OCI-LY3 (cell line): Measurements from ENCODE around the gene KIAA1671.

Experiments used
- H2AFZ ChIP-seq: fragments of 200-600, 300-600 bp; shearing (Covaris generic); 2 replicates; pipeline ENCODE4 v1.6.0; 2014; ENCODE audit warnings: antibody characterized with exemption, low read depth, low read length
- H3K27ac ChIP-seq: fragments of 200-600, 300-600 bp; sonication (generic); 2 replicates; pipeline ENCODE4 v1.5.1; 2014; ENCODE audit warnings: mild to moderate bottlenecking, low read length, moderate library complexity, mixed read lengths
- H3K27me3 ChIP-seq: fragments of 200-600, 300-600 bp; sonication (generic); 2 replicates; pipeline ENCODE4 v1.6.1; 2014; ENCODE audit warnings: low read depth, low read length, mixed read lengths
- H3K36me3 ChIP-seq: fragments of 200-600, 300-600 bp; sonication (generic); replicated peaks from 2 replicates; pipeline ENCODE3; 2014; ENCODE audit warnings: low read depth, low read length, mixed read lengths
- H3K4me1 ChIP-seq: fragments of 300-600, 200-600 bp; sonication (generic); 2 replicates; pipeline ENCODE4 v1.6.1; 2014; ENCODE audit warnings: low read length, mixed read lengths
- H3K4me2 ChIP-seq: fragments of 200-600, 300-600 bp; sonication (generic); 2 replicates; pipeline ENCODE4 v1.6.1; 2014; ENCODE audit warnings: low read length, mixed read lengths
- H3K4me3 ChIP-seq: fragments of 300-600, 200-600 bp; sonication (generic); 2 replicates; pipeline ENCODE4 v1.5.1; 2014; ENCODE audit warnings: antibody characterized with exemption, mild to moderate bottlenecking, low read length, moderate library complexity
- H3K79me2 ChIP-seq: fragments of 300-600, 200-600 bp; shearing (Covaris generic); 2 replicates; pipeline ENCODE4 v1.6.1; 2014; ENCODE audit warnings: mild to moderate bottlenecking, low read length, mixed read lengths
- H3K9ac ChIP-seq: fragments of 300-600, 200-600 bp; shearing (Covaris generic); 2 replicates; pipeline ENCODE4 v1.6.0; 2014; ENCODE audit warnings: mild to moderate bottlenecking, low read length, moderate library complexity
- H3K9me3 ChIP-seq: fragments of 200-600, 300-600 bp; shearing (Covaris generic); 2 replicates; pipeline ENCODE4 v1.6.1; 2014; ENCODE audit warnings: low read length, mixed read lengths; ENCODE audit not compliant: insufficient read depth
- H4K20me1 ChIP-seq: fragments of 200-600, 300-600 bp; sonication (generic); 2 replicates; pipeline ENCODE4 v1.6.1; 2016; ENCODE audit warnings: low read length, mixed read lengths; ENCODE audit not compliant: insufficient read depth
- CTCF ChIP-seq: fragments of 200-600, 300-600 bp; sonication (generic); IDR thresholded peaks from 2 replicates; pipeline ENCODE4 v1.5.1; 2014; ENCODE audit warnings: antibody characterized with exemption, low read length, low read depth
- EZH2phosphoT487 ChIP-seq: fragments of 200-600 bp; shearing (Covaris generic); IDR thresholded peaks from 2 replicates; pipeline ENCODE4 v1.6.1; 2018; ENCODE audit warnings: antibody characterized with exemption, mixed run types, low read depth

KIAA1671 gene

GRCh38 chr22:24965822-24966626 lies 13.5 kb downstream of the KIAA1671 start:
- H3K4me2 ChIP-seq = no peak overlapping the region
- no peaks in the 10 kb centered on the region for H3K79me2 ChIP-seq
- H3K9me3 ChIP-seq = no peaks in the 10 kb centered on the region
- H3K9ac ChIP-seq = no peak overlapping the region
- H3K27me3 ChIP-seq = 0 out of 2 replicates have a peak, but pooled peaks cover 6% of the 10 kb centered on the region
- H3K4me1 ChIP-seq = no peaks in the 10 kb centered on the region
- TF ChIP-seq EZH2phosphoT487 (no peak), CTCF (no peak)
- H3K36me3 ChIP-seq = no peaks in the 10 kb centered on the region
- no peak overlapping the region for H3K4me3 ChIP-seq
- no peaks in the 10 kb centered on the region for H4K20me1 ChIP-seq
- H2AFZ ChIP-seq = no peak overlapping the region
- no peak overlapping the region for H3K27ac ChIP-seq

- TF ChIP-seq CTCF (no peak), EZH2phosphoT487 (no peak)
- no peaks in the 10 kb centered on the region for H3K79me2 ChIP-seq
- peaks cover 10% of the 10 kb centered on the region; the same call in 1 of the 2 replicates for H3K27me3 ChIP-seq
- H4K20me1 ChIP-seq = no peaks in the 10 kb centered on the region
- H3K36me3 ChIP-seq = no peaks in the 10 kb centered on the region
- H3K4me1 ChIP-seq = no peaks in the 10 kb centered on the region
- no peak overlapping the region for H3K4me3 ChIP-seq
- H3K9ac ChIP-seq = no peak overlapping the region
- H2AFZ ChIP-seq = no peak overlapping the region
- H3K9me3 ChIP-seq = no peaks in the 10 kb centered on the region
- H3K27ac ChIP-seq = no peak overlapping the region
- H3K4me2 ChIP-seq = no peak overlapping the region
Observed at GRCh38 chr22:24968066-24968561, 15.6 kb downstream of the KIAA1671 start.

GRCh38 chr22:24969560-24970301 lies 17.2 kb downstream of the KIAA1671 start:
- Histone ChIP-seq H2AFZ (no peak overlapping the region), H3K9ac (no peak overlapping the region), H3K79me2 (no peaks in the 10 kb centered on the region), H4K20me1 (no peaks in the 10 kb centered on the region), H3K36me3 (no peaks in the 10 kb centered on the region), H3K4me1 (no peaks in the 10 kb centered on the region), H3K4me2 (no peak overlapping the region), H3K27ac (no peak overlapping the region), H3K27me3 (peaks cover 8% of the 10 kb centered on the region; the same call in 1 of the 2 replicates), H3K9me3 (no peaks in the 10 kb centered on the region), H3K4me3 (no peak overlapping the region)
- TF ChIP-seq EZH2phosphoT487 (no peak), CTCF (no peak)

GRCh38 chr22:24972369-24972768 lies 19.9 kb downstream of the KIAA1671 start:
- H3K4me1 ChIP-seq = no peaks in the 10 kb centered on the region
- no peak overlapping the region for H2AFZ ChIP-seq
- no peaks in the 10 kb centered on the region for H3K9me3 ChIP-seq
- H3K79me2 ChIP-seq = no peaks in the 10 kb centered on the region
- H4K20me1 ChIP-seq = no peaks in the 10 kb centered on the region
- H3K9ac ChIP-seq = no peak overlapping the region
- H3K27ac ChIP-seq = no peak overlapping the region
- H3K36me3 ChIP-seq = no peaks in the 10 kb centered on the region
- H3K27me3 ChIP-seq = peaks cover 10% of the 10 kb centered on the region; the same call in 1 of the 2 replicates
- H3K4me3 ChIP-seq = no peak overlapping the region
- no peak for TF ChIP-seq CTCF
- no peak for TF ChIP-seq EZH2phosphoT487
- H3K4me2 ChIP-seq = no peak overlapping the region
